ENCODE measurements around the gene COPS9. TPM values are rescaled to one million over a fixed set of nuclear protein-coding genes. Genes with fewer than 3 reads are reported as not detected.

COPS9 gene
- total RNA-seq = 100 to 1,000 TPM; 120 to 129 TPM

- ChIA-PET POLR2A (no interaction called here), CTCF (no interaction called here)
- ATAC-seq (peak; percentile 99), DNase-seq (peak; percentile 90)
- H3K4me3 Mint-ChIP-seq = peak within 1 kb of the TSS; percentile 94
- no peaks in the 10 kb centered on the region for H3K9me3 Mint-ChIP-seq (ENCODE audit: insufficient read depth)
- peaks cover 28% of the 10 kb centered on the region for H3K4me1 Mint-ChIP-seq (ENCODE audit: low read depth)
- no peaks in the 10 kb centered on the region for H3K27me3 Mint-ChIP-seq (ENCODE audit: low read depth)
- H3K36me3 Mint-ChIP-seq (ENCODE audit: low read depth) = peaks cover 12% of the 10 kb centered on the region
- peak within 1 kb of the TSS; percentile 89 for H3K27ac Mint-ChIP-seq
Measured at GRCh38 chr2:240136013-240136670, at the start of gene COPS9. COPS9 (minus strand) TSS chr2:240136305; CDS start chr2:240136284, 21 bp downstream.

GRCh38 chr2:240184656-240185055 is 48.6 kb upstream of the COPS9 start:
- ATAC-seq (no peak), DNase-seq (no peak)
- Mint-ChIP-seq H3K4me3 (no peak overlapping the region), H3K4me1 (ENCODE audit: low read depth) (no peaks in the 10 kb centered on the region), H3K9me3 (ENCODE audit: insufficient read depth) (peaks cover 8% of the 10 kb centered on the region), H3K27me3 (ENCODE audit: low read depth) (peaks cover 9% of the 10 kb centered on the region), H3K27ac (no peak overlapping the region), H3K36me3 (ENCODE audit: low read depth) (no peaks in the 10 kb centered on the region)
- POLR2A ChIA-PET = no interaction called here
- CTCF ChIA-PET = no interaction called here

GRCh38 chr2:240183875-240184590 is 47.9 kb upstream of the COPS9 start:
- H3K4me1 Mint-ChIP-seq (ENCODE audit: low read depth) = no peaks in the 10 kb centered on the region
- ChIA-PET CTCF (no interaction called here), POLR2A (no interaction called here)
- DNase-seq = no peak
- no peaks in the 10 kb centered on the region for H3K36me3 Mint-ChIP-seq (ENCODE audit: low read depth)
- no peak overlapping the region for H3K4me3 Mint-ChIP-seq
- H3K27ac Mint-ChIP-seq = no peak overlapping the region
- no peak for ATAC-seq
- peaks cover 7% of the 10 kb centered on the region for H3K27me3 Mint-ChIP-seq (ENCODE audit: low read depth)
- H3K9me3 Mint-ChIP-seq (ENCODE audit: insufficient read depth) = peaks cover 8% of the 10 kb centered on the region

- H3K9me3 Mint-ChIP-seq (ENCODE audit: insufficient read depth) = peaks cover 2% of the 10 kb centered on the region
- no peak for ATAC-seq
- peaks cover 7% of the 10 kb centered on the region for H3K27me3 Mint-ChIP-seq (ENCODE audit: low read depth)
- H3K27ac Mint-ChIP-seq = no peak overlapping the region
- DNase-seq = no peak
- no peaks in the 10 kb centered on the region for H3K36me3 Mint-ChIP-seq (ENCODE audit: low read depth)
- ChIA-PET CTCF (no interaction called here), POLR2A (no interaction called here)
- no peaks in the 10 kb centered on the region for H3K4me1 Mint-ChIP-seq (ENCODE audit: low read depth)
- H3K4me3 Mint-ChIP-seq = no peak overlapping the region
Measured at GRCh38 chr2:240183006-240183874, 47.1 kb upstream of the COPS9 start.

GRCh38 chr2:240182476-240182875 is 46.4 kb upstream of the COPS9 start:
- no peaks in the 10 kb centered on the region for H3K4me1 Mint-ChIP-seq (ENCODE audit: low read depth)
- no peaks in the 10 kb centered on the region for H3K9me3 Mint-ChIP-seq (ENCODE audit: insufficient read depth)
- DNase-seq (no peak), ATAC-seq (no peak)
- ChIA-PET POLR2A (no interaction called here), CTCF (no interaction called here)
- H3K36me3 Mint-ChIP-seq (ENCODE audit: low read depth) = no peaks in the 10 kb centered on the region
- H3K27me3 Mint-ChIP-seq (ENCODE audit: low read depth) = peaks cover 12% of the 10 kb centered on the region
- H3K4me3 Mint-ChIP-seq = no peak overlapping the region
- H3K27ac Mint-ChIP-seq = no peak overlapping the region

- Mint-ChIP-seq H3K4me1 (ENCODE audit: low read depth) (no peaks in the 10 kb centered on the region), H3K4me3 (no peak overlapping the region), H3K27ac (no peak overlapping the region), H3K9me3 (ENCODE audit: insufficient read depth) (no peaks in the 10 kb centered on the region), H3K36me3 (ENCODE audit: low read depth) (no peaks in the 10 kb centered on the region), H3K27me3 (ENCODE audit: low read depth) (peaks cover 12% of the 10 kb centered on the region)
- no peak for ATAC-seq
- DNase-seq = no peak
- CTCF ChIA-PET = no interaction called here
- POLR2A ChIA-PET = no interaction called here
Measured at GRCh38 chr2:240182001-240182400, 45.9 kb upstream of the COPS9 start.

GRCh38 chr2:240179941-240180666 is 44.0 kb upstream of the COPS9 start:
- no peak overlapping the region for H3K27ac Mint-ChIP-seq
- H3K27me3 Mint-ChIP-seq (ENCODE audit: low read depth) = peaks cover 19% of the 10 kb centered on the region
- no peaks in the 10 kb centered on the region for H3K36me3 Mint-ChIP-seq (ENCODE audit: low read depth)
- DNase-seq (no peak), ATAC-seq (no peak)
- CTCF ChIA-PET = no interaction called here
- POLR2A ChIA-PET = no interaction called here
- no peaks in the 10 kb centered on the region for H3K9me3 Mint-ChIP-seq (ENCODE audit: insufficient read depth)
- H3K4me1 Mint-ChIP-seq (ENCODE audit: low read depth) = no peaks in the 10 kb centered on the region
- no peak overlapping the region for H3K4me3 Mint-ChIP-seq

- Mint-ChIP-seq H3K27ac (no peak overlapping the region), H3K36me3 (ENCODE audit: low read depth) (no peaks in the 10 kb centered on the region), H3K4me3 (no peak overlapping the region), H3K27me3 (ENCODE audit: low read depth) (peaks cover 21% of the 10 kb centered on the region), H3K4me1 (ENCODE audit: low read depth) (no peaks in the 10 kb centered on the region), H3K9me3 (ENCODE audit: insufficient read depth) (no peaks in the 10 kb centered on the region)
- DNase-seq (no peak), ATAC-seq (no peak)
- ChIA-PET CTCF (no interaction called here), POLR2A (no interaction called here)
Measured at GRCh38 chr2:240179186-240179815, 43.2 kb upstream of the COPS9 start.

- Mint-ChIP-seq H3K27ac (no peak overlapping the region), H3K36me3 (ENCODE audit: low read depth) (no peaks in the 10 kb centered on the region), H3K27me3 (ENCODE audit: low read depth) (peaks cover 23% of the 10 kb centered on the region), H3K9me3 (ENCODE audit: insufficient read depth) (no peaks in the 10 kb centered on the region), H3K4me1 (ENCODE audit: low read depth) (no peaks in the 10 kb centered on the region), H3K4me3 (no peak overlapping the region)
- ChIA-PET CTCF (no interaction called here), POLR2A (no interaction called here)
- DNase-seq (no peak), ATAC-seq (no peak)
Measured at GRCh38 chr2:240178564-240178963, 42.5 kb upstream of the COPS9 start.

GRCh38 chr2:240174496-240174895 is 38.4 kb upstream of the COPS9 start:
- Mint-ChIP-seq H3K4me3 (no peak overlapping the region), H3K9me3 (ENCODE audit: insufficient read depth) (no peaks in the 10 kb centered on the region), H3K36me3 (ENCODE audit: low read depth) (no peaks in the 10 kb centered on the region), H3K27me3 (ENCODE audit: low read depth) (peaks cover 18% of the 10 kb centered on the region), H3K27ac (no peak overlapping the region), H3K4me1 (ENCODE audit: low read depth) (no peaks in the 10 kb centered on the region)
- ChIA-PET POLR2A (no interaction called here), CTCF (no interaction called here)
- no peak for ATAC-seq
- no peak for DNase-seq

GRCh38 chr2:240172071-240172895 is 36.2 kb upstream of the COPS9 start:
- Mint-ChIP-seq H3K4me1 (ENCODE audit: low read depth) (no peaks in the 10 kb centered on the region), H3K36me3 (ENCODE audit: low read depth) (no peaks in the 10 kb centered on the region), H3K4me3 (no peak overlapping the region), H3K27ac (no peak overlapping the region), H3K27me3 (ENCODE audit: low read depth) (peaks cover 13% of the 10 kb centered on the region), H3K9me3 (ENCODE audit: insufficient read depth) (no peaks in the 10 kb centered on the region)
- CTCF ChIA-PET = no interaction called here
- POLR2A ChIA-PET = no interaction called here
- DNase-seq (no peak), ATAC-seq (no peak)

Measured in activated CD8-positive, alpha-beta T cell treated with anti-CD3 and anti-CD28 coated beads, Interleukin-2, amount 10 ng/mL, durations not matched to agents 7 days and 5 days (primary cell).